HepG2 (cell line): Measurements from ENCODE around the gene ORC3. TPM values are rescaled to one million over a fixed set of nuclear protein-coding genes. Genes with fewer than 3 reads are reported as not detected.

Experiments
- ATAC-seq: fragments of 200-7000 bp; cut with Tn5 transposase; 3 replicates; pipeline ENCODE4 v1.9.1; 2020; ENCODE audit warnings: mild to moderate bottlenecking, moderate library complexity
- BruUV-seq: library from RNA; stranded (reverse); fragments of 400-500 nt; replicated peaks from 2 replicates; lab custom pipeline; 2021; lab: Mats Ljungman, UMichigan
- CTCF ChIA-PET: fragments of 300-600 bp; formaldehyde crosslinking; extraction: SDS; loops from one replicate; lab custom pipeline; 2021; ENCODE audit warnings: low total read pairs, inconsistent platforms, low intra/inter-chr PET ratio; lab: Yijun Ruan, JAX
- POLR2A ChIA-PET: fragments of 350-600 bp; sonication (Branson Sonifier 250); formaldehyde crosslinking; loops from one replicate; lab custom pipeline; 2020; ENCODE audit warnings: antibody characterized with exemption, inconsistent platforms; lab: Yijun Ruan, JAX
- DNase-seq: peaks from one replicate; pipeline ENCODE4 v3.0.0-alpha.2; 2015; ENCODE audit warnings: low spot score
- FAIRE-seq: peaks from 3 replicates; lab custom pipeline; 2011; peaks lifted over from hg19 to GRCh38; lab: Jason Lieb, UNC
- H2AFZ ChIP-seq: one replicate; pipeline ENCODE4 v1.6.1; 2011; ENCODE audit warnings: low read length, inconsistent platforms
- H3K27ac ChIP-seq: fragments of 300-600 bp; 3 replicates; pipeline ENCODE4 v1.8.0; 2011; ENCODE audit warnings: mixed run types, mild to moderate bottlenecking, mixed read lengths, low read length, inconsistent platforms; ENCODE audit not compliant: insufficient read depth; ENCODE audit errors: extremely low read length
- H3K27me3 ChIP-seq, 2 experiments: fragments of 200-600 bp in 1 of 2; 2 replicates in 1 of 2; 3 replicates in 1 of 2; pipeline versions ENCODE4 v1.6.0 to v1.8.0; 2011; ENCODE audit warnings: low read length in 2 of 2, mild to moderate bottlenecking in 2 of 2, moderate library complexity in 2 of 2, inconsistent platforms in 1 of 2; ENCODE audit not compliant: insufficient read depth in 2 of 2, control insufficient read depth in 1 of 2
- H3K36me3 ChIP-seq, 2 experiments: fragments of 200-600 bp in 1 of 2; replicated peaks in 1 of 2; 2 replicates in 1 of 2; 3 replicates in 1 of 2; pipeline versions ENCODE4 v1.5.1 to v1.8.0; 2011; ENCODE audit warnings: low read length in 2 of 2, inconsistent platforms in 1 of 2; ENCODE audit not compliant: insufficient read depth in 2 of 2, control insufficient read depth in 1 of 2
- H3K4me1 ChIP-seq: 2 replicates; pipeline ENCODE4 v1.5.1; 2012; ENCODE audit warnings: low read length, inconsistent platforms; ENCODE audit not compliant: insufficient read depth
- H3K4me2 ChIP-seq: 2 replicates; pipeline ENCODE4 v1.6.0; 2011; ENCODE audit warnings: low read depth, low read length, inconsistent platforms
- H3K4me3 ChIP-seq, 3 experiments: fragments of 200-600 bp in 1 of 3; sonication (generic), shearing (Covaris generic) in 1 of 3; replicated peaks in 1 of 3; 2 replicates each; pipeline ENCODE4 v1.5.1; 2011 to 2016; ENCODE audit warnings: low read length in 3 of 3, inconsistent platforms in 2 of 3, low read depth in 2 of 3, mild to moderate bottlenecking in 2 of 3, control low read depth in 1 of 3, mixed read lengths in 1 of 3; ENCODE audit not compliant: insufficient read depth in 1 of 3
- H3K79me2 ChIP-seq: one replicate; pipeline ENCODE4 v1.6.1; 2011; ENCODE audit warnings: low read length, inconsistent platforms; ENCODE audit not compliant: insufficient read depth
- H3K9ac ChIP-seq: 2 replicates; pipeline ENCODE4 v1.6.0; 2011; ENCODE audit warnings: mild to moderate bottlenecking, low read depth, low read length, inconsistent platforms; ENCODE audit not compliant: insufficient read depth
- H3K9me3 ChIP-seq: 2 replicates; pipeline ENCODE4 v1.5.1; 2012; ENCODE audit warnings: mild to moderate bottlenecking, low read length
- H4K20me1 ChIP-seq: 2 replicates; pipeline ENCODE4 v1.6.0; 2011; ENCODE audit warnings: inconsistent platforms, mild to moderate bottlenecking, low read length, moderate library complexity; ENCODE audit not compliant: insufficient read depth
- EZH2 ChIP-seq: conservative IDR thresholded peaks from 2 replicates; pipeline ENCODE4 v1.6.1; 2012; ENCODE audit warnings: mild to moderate bottlenecking, low read depth, low read length, moderate library complexity
- FOXP1 ChIP-seq, 2 experiments: fragments of 450-650 bp in 1 of 2; IDR thresholded peaks; 2 replicates each; pipeline ENCODE4 v1.6.1; 2017 to 2018; ENCODE audit warnings: antibody characterized with exemption in 1 of 2
- HNRNPK ChIP-seq: fragments of 200-400 bp; formaldehyde crosslinking; IDR thresholded peaks from 2 replicates; pipeline ENCODE4 v1.6.1; 2018; ENCODE audit warnings: low read length, low read depth, moderate library complexity, mild to moderate bottlenecking; ENCODE audit not compliant: poor library complexity, severe bottlenecking
- HNRNPUL1 ChIP-seq: fragments of 200-400 bp; formaldehyde crosslinking; IDR thresholded peaks from 2 replicates; pipeline ENCODE4 v1.6.1; 2017; ENCODE audit warnings: low read depth, mild to moderate bottlenecking, low read length, moderate library complexity
- MAFK ChIP-seq, 2 experiments: IDR thresholded peaks in 1 of 2; conservative IDR thresholded peaks in 1 of 2; 2 replicates each; pipeline ENCODE4 v1.6.1; 2011; ENCODE audit warnings: improper control_type of control experiment in 2 of 2, low read length in 2 of 2
- RFXANK ChIP-seq: IDR thresholded peaks from 2 replicates; pipeline ENCODE4 v1.6.1; 2016
- SPEN ChIP-seq: sonication (generic); formaldehyde crosslinking; IDR thresholded peaks from 2 replicates; pipeline ENCODE4 v1.5.1; 2020; ENCODE audit warnings: low read depth, mild to moderate bottlenecking, missing genetic modification reagents
- SRSF9 ChIP-seq: fragments of 200-400 bp; formaldehyde crosslinking; IDR thresholded peaks from 2 replicates; pipeline ENCODE4 v1.6.1; 2018; ENCODE audit warnings: borderline replicate concordance, mild to moderate bottlenecking, low read depth, low read length; ENCODE audit not compliant: insufficient read depth, poor library complexity, severe bottlenecking
- ZNF24 ChIP-seq: fragments of 450-650 bp; IDR thresholded peaks from 2 replicates; pipeline ENCODE4 v1.6.1; 2017; ENCODE audit warnings: antibody characterized with exemption, mild to moderate bottlenecking
- ZNF282 ChIP-seq: fragments of 450-650 bp; IDR thresholded peaks from 2 replicates; pipeline ENCODE4 v1.6.1; 2018; ENCODE audit not compliant: partially characterized antibody
- ZNF292 ChIP-seq: sonication (generic); formaldehyde crosslinking; IDR thresholded peaks from 2 replicates; pipeline ENCODE4 v1.8.1; 2022; ENCODE audit warnings: mild to moderate bottlenecking, low read depth, missing genetic modification reagents, borderline replicate concordance
- ZNF446 ChIP-seq: sonication (generic); formaldehyde crosslinking; IDR thresholded peaks from 2 replicates; pipeline ENCODE4 v1.5.0; 2020; ENCODE audit warnings: mild to moderate bottlenecking, missing genetic modification reagents
- ZNF605 ChIP-seq: sonication (generic); formaldehyde crosslinking; IDR thresholded peaks from 2 replicates; pipeline ENCODE4 v1.8.0; 2022; ENCODE audit warnings: mild to moderate bottlenecking, missing genetic modification reagents
- ZNF768 ChIP-seq: sonication (generic); formaldehyde crosslinking; IDR thresholded peaks from 2 replicates; pipeline ENCODE4 v1.4.0; 2020; ENCODE audit warnings: missing genetic modification reagents
- ZNF781 ChIP-seq: sonication (generic); formaldehyde crosslinking; IDR thresholded peaks from 2 replicates; pipeline ENCODE4 v1.5.1; 2020; ENCODE audit warnings: borderline replicate concordance, mild to moderate bottlenecking, missing genetic modification reagents; ENCODE audit errors: not compliant biosample characterization
- ZNF891 ChIP-seq: sonication (generic); formaldehyde crosslinking; IDR thresholded peaks from 2 replicates; pipeline ENCODE4 v1.5.0; 2020; ENCODE audit warnings: mild to moderate bottlenecking, missing genetic modification reagents
- WGBS: methylation state at CpG from one replicate; pipeline ENCODE4 v1.1.6; 2017; ENCODE audit warnings: low lambda C conversion rate; 5-methylcytosine and 5-hydroxymethylcytosine counted together
- in situ Hi-C: cut with HindIII; loops from 2 replicates; pipeline ENCODE4 v1.10.0; 2017; ENCODE audit warnings: low pct_unique_long_range_greater_than_20kb; ENCODE audit not compliant: extremely low pct_ligation_motif_present
- intact Hi-C: fragments of 100-400 bp; cut with micrococcal nuclease; formaldehyde crosslinking; loops from one replicate; pipeline ENCODE4 v1.10.0; 2022; ENCODE audit not compliant: unreplicated experiment
- polyA plus RNA-seq, 8 experiments: library from polyadenylated mRNA; depleted of rRNA in 3 of 8; stranded (reverse) in 7 of 8; unstranded in 1 of 8; fragments of >200 nt; fragmentation: Illumina TruSeq in 4 of 8; extraction: Trizol in 4 of 8; gene quantifications; 2 replicates each; pipeline versions ENCODE4 v1.2.1 to v1.2.3, GENCODE V29; 2011 to 2016; ENCODE audit warnings: low read depth in 4 of 8, missing spikeins in 1 of 8, mixed read lengths in 1 of 8; ENCODE audit not compliant: insufficient read depth in 1 of 8
- total RNA-seq, 5 experiments: library from RNA; depleted of rRNA; stranded (reverse); fragments of >200 nt; fragmentation: Illumina TruSeq; extraction: Trizol; gene quantifications; 2 replicates each; pipeline ENCODE4 v1.2.3, GENCODE V29; 2016; ENCODE audit warnings: low read depth in 1 of 5
- TF ChIP-seq, protein P1 (sequence below): sonication (generic); formaldehyde crosslinking; IDR thresholded peaks from 2 replicates; pipeline ENCODE4 v1.4.0; 2020; ENCODE audit warnings: missing genetic modification reagents

Gene ORC3
- total and polyA plus RNA-seq, 2 of the 13 experiments (the other 11 are each of a cell fraction or from before 2014, with no cell fraction given): 21.8 to 43.5 TPM

DNA sequence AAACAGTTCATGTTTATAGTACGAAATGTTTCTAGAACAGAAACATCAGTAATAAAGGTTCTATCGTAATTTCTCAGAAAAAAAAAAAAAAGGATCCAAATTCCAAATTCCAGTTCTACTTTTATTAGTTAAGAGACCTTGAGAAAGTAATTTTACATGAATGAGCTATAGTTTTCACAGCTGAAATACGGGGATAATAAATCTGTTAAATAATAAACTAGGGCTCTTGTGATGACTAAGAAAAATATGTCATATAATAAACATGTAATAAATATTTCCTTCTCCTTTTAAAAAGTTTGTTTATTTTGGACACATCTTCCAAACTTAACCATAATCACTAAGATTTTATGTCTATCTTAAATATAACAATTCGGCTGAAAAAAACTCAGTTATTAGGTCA is 17.9 kb upstream of the ORC3 start:
- Histone ChIP-seq H3K4me1 (peaks cover 52% of the 10 kb centered on the region), H3K9me3 (no peaks in the 10 kb centered on the region), H3K9ac (no peak overlapping the region), H3K27me3 (no peaks in the 10 kb centered on the region), H2AFZ (no peak overlapping the region), H3K79me2 (peaks cover 79% of the 10 kb centered on the region), H3K4me3 (no peak overlapping the region), H3K27ac (no peak overlapping the region), H4K20me1 (0 out of 2 replicates have a peak, but pooled peaks cover 4% of the 10 kb centered on the region), H3K36me3 (peaks cover 2 to 15% of the 10 kb centered on the region in 2 experiments; a peak in 4 of 5 replicates), H3K4me2 (no peak overlapping the region)
- WGBS: 88% methylated on average over 4 of the region's 4 CpGs
- no TSS peak for BruUV-seq
- ChIA-PET CTCF (no interaction called here), POLR2A (no interaction called here)
- DNase-seq: no peak
- intact Hi-C loops: no loop called here
- no peak for ATAC-seq
- TF ChIP-seq MAFK (conservative IDR thresholded peaks at IDR 0.05 in 1 of 2, IDR thresholded peaks at IDR 0.05 in 1 of 2; ENCODE audit: low read length in 2 of 2) (no peak), SPEN (CRISPR knock-in tag) (no peak), HNRNPUL1 (no peak), ZNF768 (no peak), EZH2 (no peak), SRSF9 (no peak), FOXP1 (IDR thresholded peaks at IDR 0.05) (no peak), FOXP1 (CRISPR knock-in tag; IDR thresholded peaks at IDR 0.05) (no peak), ZNF292 (CRISPR knock-in tag) (no peak), ZNF282 (no peak), ZNF781 (CRISPR knock-in tag) (no peak), HNRNPK (no peak), RFXANK (CRISPR knock-in tag) (no peak), ZNF446 (CRISPR knock-in tag) (no peak), ZNF891 (CRISPR knock-in tag) (no peak), ZNF24 (no peak), ZNF605 (CRISPR knock-in tag) (no peak)
- TF ChIP-seq, protein P1, sequence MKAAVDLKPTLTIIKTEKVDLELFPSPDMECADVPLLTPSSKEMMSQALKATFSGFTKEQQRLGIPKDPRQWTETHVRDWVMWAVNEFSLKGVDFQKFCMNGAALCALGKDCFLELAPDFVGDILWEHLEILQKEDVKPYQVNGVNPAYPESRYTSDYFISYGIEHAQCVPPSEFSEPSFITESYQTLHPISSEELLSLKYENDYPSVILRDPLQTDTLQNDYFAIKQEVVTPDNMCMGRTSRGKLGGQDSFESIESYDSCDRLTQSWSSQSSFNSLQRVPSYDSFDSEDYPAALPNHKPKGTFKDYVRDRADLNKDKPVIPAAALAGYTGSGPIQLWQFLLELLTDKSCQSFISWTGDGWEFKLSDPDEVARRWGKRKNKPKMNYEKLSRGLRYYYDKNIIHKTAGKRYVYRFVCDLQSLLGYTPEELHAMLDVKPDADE: no peak
- FAIRE-seq: no peak
- in situ Hi-C loops: no loop called here
